ENCODE data around the gene PRAMEF7.
"Not testable (repeated sequence)": the region's sequence is repeated elsewhere in the genome, so short reads cannot be mapped to it uniquely, and the experiment has no call there.

The PRAMEF7 gene

DNA sequence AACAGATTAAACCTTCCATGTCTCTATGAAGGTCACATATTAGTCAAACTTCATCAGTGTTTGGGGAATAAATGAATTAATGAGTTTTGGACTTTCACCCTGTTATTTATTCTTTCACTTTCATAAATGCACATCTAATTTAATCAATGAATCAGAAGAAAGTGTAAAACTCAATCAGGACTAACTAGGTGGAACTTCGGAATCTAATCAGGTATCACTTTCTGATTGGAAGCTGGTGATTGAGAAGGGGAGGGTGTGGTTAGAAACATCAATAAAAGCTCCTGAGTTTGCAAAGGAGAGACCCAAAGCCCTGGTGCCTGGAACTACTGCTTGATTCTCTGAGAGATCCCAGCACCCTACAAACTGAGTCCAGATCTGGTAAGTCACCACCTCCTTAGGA lies at the start of gene PRAMEF7:
Gene PRAMEF7, plus strand, starts transcription at position 301 of the 400 bp plus-strand sequence. CDS start 1,083 bp downstream, outside the sequence.
- DNase-seq (ENCODE audit: low read depth in 2 of 2) = not testable (repeated sequence)

DNA sequence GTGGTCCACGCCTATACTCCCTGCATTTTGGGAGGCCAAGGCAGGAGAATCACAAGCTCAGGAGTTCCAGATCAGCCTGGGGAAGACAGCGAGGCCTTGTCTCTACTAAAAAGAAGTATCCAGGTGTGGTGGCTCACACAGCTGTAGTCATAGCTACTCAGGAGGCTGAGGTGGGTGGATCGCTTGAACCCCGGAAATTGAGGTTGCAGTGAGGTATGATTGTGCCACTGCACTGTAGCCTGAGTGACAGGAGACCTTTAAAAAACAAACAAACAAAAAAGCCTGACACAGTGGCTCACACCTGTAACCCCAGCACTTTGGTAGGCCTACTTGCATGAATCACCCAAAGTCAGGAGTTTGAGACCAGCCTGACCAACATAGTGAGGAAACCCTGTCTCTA lies 38.0 kb upstream of the PRAMEF7 start:
- not testable (repeated sequence) for DNase-seq (ENCODE audit: low read depth in 2 of 2)

- DNase-seq (ENCODE audit: low read depth in 2 of 2) = not testable (repeated sequence)
Measured at GRCh38 chr1:12886101-12886500, 30.3 kb upstream of the PRAMEF7 start, which contains the start of gene PRAMEF4. Gene PRAMEF4 (minus strand): TSS chr1:12886201. CDS start chr1:12883394, 2,807 bp downstream.

DNA sequence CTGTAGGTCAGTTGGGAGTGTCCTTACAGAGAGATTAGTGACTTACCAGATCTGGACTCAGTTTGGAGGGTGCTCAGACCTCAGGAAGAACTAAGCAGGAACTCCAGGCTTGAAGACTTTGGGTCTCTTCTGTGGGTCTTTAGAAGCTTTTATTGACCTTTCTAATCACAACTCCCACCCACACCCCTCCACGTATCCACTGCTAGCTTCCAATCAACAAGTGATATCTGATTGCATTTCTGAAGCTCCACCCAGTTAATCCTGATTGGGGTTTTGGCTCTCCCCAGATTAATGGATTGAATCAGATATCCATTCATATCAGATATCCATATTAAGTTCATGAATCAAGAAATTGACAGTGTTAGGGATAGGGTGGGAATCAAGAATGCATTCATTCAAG lies 18.2 kb upstream of the PRAMEF7 start, which contains the start of gene PRAMEF10:
Gene PRAMEF10, minus strand, starts transcription at position 101 of the 400 bp plus-strand sequence. CDS start 2,423 bp downstream, outside the sequence.
- DNase-seq (ENCODE audit: low read depth in 2 of 2) = not testable (repeated sequence)

- not testable (repeated sequence) for DNase-seq (ENCODE audit: low read depth in 2 of 2)
Measured at GRCh38 chr1:12899186-12899585, 17.2 kb upstream of the PRAMEF7 start.

DNA sequence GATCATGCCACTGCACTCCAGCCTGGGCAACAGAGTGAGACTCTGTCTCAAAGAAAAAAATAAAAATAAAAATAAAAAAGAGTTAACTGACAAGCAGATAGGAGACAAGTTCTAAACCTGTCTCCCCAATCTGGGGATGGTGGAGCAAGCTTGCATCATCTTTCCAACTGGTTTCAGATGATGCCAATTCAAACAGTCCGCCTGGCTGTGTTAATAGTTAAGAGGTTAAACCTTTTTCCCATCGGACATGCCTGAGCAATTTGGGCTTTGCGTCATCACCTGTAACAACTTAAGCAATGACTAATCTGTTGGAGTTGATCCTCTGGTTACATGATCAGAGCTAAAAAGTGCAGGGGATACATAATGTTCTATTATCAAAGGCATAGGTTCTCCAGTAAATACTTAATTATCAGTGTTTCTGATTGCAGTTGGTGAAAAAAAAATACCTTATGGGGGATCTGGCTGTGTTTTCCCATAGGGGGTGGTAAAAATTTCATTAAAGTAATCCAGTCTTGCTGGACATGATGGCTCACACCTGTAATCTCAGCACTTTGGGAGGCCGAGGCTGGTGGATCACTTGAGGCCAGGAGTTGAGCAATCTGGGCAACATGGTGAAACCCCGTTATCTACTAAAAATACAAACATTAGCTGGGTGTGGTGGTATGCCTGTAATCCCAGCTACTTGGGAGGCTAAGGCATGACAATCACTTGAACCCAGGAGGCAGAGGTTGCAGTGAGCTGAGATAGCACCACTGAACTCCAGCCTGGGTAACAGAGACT lies 12.4 kb upstream of the PRAMEF7 start:
- DNase-seq (ENCODE audit: low read depth in 2 of 2) = not testable (repeated sequence)

GRCh38 chr1:12921749-12922148 lies 5.3 kb downstream of the PRAMEF7 start:
- not testable (repeated sequence) for DNase-seq (ENCODE audit: low read depth in 2 of 2)

DNA sequence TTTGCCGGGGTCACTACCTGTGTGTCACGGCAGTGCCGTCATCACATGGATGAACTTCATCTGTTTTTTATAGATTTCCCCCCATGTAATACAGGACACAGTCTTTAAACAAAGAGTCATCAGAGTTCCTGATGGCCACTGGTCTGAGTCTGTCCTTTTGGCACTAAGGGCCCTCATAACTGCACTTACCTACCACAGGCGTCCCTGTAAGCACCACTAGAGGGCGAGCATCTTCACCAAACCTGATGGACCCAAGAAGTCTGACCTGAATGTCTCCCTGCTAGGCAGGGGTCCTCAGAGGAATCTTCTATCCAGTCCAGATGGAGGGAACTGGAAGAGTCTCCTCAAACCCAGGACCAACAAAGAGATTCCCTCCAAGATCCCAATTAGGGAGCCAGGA lies 8.0 kb downstream of the PRAMEF7 start:
- not testable (repeated sequence) for DNase-seq (ENCODE audit: low read depth in 2 of 2)

GRCh38 chr1:12947480-12947879 lies 31.1 kb downstream of the PRAMEF7 start, which contains the start of gene PRAMEF6:
Gene PRAMEF6 (minus strand): TSS chr1:12947580. CDS start chr1:12942518, 5,062 bp downstream.
- DNase-seq (ENCODE audit: low read depth in 2 of 2) = not testable (repeated sequence)
